Measurements from ENCODE around the gene CLN5.
"Not testable (repeated sequence)": the region's sequence is repeated elsewhere in the genome, so short reads cannot be mapped to it uniquely, and the experiment has no call there.

CLN5 gene

DNA sequence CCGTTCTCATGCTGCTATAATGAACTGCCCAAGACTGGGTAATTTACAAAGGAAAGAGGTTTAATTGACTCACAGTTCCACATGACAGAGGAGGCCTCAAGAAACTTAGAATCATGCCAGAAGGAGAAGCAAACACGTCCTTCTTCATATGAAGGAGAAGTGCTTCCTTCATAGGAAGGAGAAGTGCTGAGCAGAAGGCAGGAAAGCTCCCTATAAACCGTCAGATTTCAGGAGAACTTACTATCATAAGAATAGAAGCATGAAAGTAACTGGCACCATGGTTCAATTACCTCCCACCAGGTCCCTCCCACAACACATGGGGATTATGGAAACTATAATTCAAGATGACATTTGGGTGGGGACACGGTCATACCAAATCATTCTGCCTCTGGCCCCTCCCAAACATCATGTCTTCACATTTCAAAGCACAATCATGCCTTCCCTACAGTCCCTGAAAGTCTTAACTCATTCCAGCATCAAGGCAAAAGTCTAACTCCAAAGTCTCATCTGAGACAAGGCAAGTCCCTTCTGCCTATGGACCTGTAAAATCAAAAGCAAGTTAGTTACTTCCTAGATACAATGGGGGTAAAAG lies 32.9 kb upstream of the CLN5 start:
- H3K27me3 ChIP-seq: no peaks in the 10 kb centered on the region
- TF ChIP-seq CTCF (IDR thresholded peaks at IDR 0.05): no peak
- H3K36me3 ChIP-seq: no peaks in the 10 kb centered on the region
- H3K27ac ChIP-seq: no peak overlapping the region
- H3K4me3 ChIP-seq (ENCODE audit: low read depth in 1 of 2, low read length in 1 of 2): no peak overlapping the region
- H3K9me3 ChIP-seq: peaks cover 6% of the 10 kb centered on the region
- H3K4me1 ChIP-seq (ENCODE audit: control insufficient read depth in 1 of 2, insufficient read depth in 1 of 2, low read depth in 1 of 2, low read length in 1 of 2): no peaks in the 10 kb centered on the region

GRCh38 chr13:76959734-76960133 lies 32.1 kb upstream of the CLN5 start:
- H3K4me3 ChIP-seq (ENCODE audit: low read depth in 1 of 2, low read length in 1 of 2); H3K27ac ChIP-seq; H3K36me3 ChIP-seq; H3K4me1 ChIP-seq (ENCODE audit: control insufficient read depth in 1 of 2, insufficient read depth in 1 of 2, low read depth in 1 of 2, low read length in 1 of 2); H3K9me3 ChIP-seq; H3K27me3 ChIP-seq: not testable (repeated sequence)

- Histone ChIP-seq H3K4me1 (ENCODE audit: control insufficient read depth in 1 of 2, insufficient read depth in 1 of 2, low read depth in 1 of 2, low read length in 1 of 2) (no peaks in the 10 kb centered on the region), H3K27ac (no peak overlapping the region), H3K36me3 (no peaks in the 10 kb centered on the region), H3K27me3 (peaks cover 5% of the 10 kb centered on the region), H3K4me3 (ENCODE audit: low read depth in 1 of 2, low read length in 1 of 2) (no peak overlapping the region), H3K9me3 (no peaks in the 10 kb centered on the region)
- TF ChIP-seq CTCF (IDR thresholded peaks at IDR 0.05): no peak
These were observed 26.0 kb upstream of the CLN5 start for GRCh38 chr13:76965759-76966421.

- H3K4me3 ChIP-seq (ENCODE audit: low read depth in 1 of 2, low read length in 1 of 2): no peak overlapping the region
- peaks cover 17% of the 10 kb centered on the region for H3K27me3 ChIP-seq
- H3K9me3 ChIP-seq: no peaks in the 10 kb centered on the region
- H3K27ac ChIP-seq: no peak overlapping the region
- no peaks in the 10 kb centered on the region for H3K36me3 ChIP-seq
- H3K4me1 ChIP-seq (ENCODE audit: control insufficient read depth in 1 of 2, insufficient read depth in 1 of 2, low read depth in 1 of 2, low read length in 1 of 2): no peaks in the 10 kb centered on the region
- no peak for TF ChIP-seq CTCF (IDR thresholded peaks at IDR 0.05)
These were observed 24.9 kb upstream of the CLN5 start for GRCh38 chr13:76967031-76967430.

- Histone ChIP-seq H3K36me3 (no peaks in the 10 kb centered on the region), H3K9me3 (no peaks in the 10 kb centered on the region)
- TF ChIP-seq CTCF (IDR thresholded peaks at IDR 0.05): no peak
These were observed 23.8 kb upstream of the CLN5 start for GRCh38 chr13:76968041-76968440.

DNA sequence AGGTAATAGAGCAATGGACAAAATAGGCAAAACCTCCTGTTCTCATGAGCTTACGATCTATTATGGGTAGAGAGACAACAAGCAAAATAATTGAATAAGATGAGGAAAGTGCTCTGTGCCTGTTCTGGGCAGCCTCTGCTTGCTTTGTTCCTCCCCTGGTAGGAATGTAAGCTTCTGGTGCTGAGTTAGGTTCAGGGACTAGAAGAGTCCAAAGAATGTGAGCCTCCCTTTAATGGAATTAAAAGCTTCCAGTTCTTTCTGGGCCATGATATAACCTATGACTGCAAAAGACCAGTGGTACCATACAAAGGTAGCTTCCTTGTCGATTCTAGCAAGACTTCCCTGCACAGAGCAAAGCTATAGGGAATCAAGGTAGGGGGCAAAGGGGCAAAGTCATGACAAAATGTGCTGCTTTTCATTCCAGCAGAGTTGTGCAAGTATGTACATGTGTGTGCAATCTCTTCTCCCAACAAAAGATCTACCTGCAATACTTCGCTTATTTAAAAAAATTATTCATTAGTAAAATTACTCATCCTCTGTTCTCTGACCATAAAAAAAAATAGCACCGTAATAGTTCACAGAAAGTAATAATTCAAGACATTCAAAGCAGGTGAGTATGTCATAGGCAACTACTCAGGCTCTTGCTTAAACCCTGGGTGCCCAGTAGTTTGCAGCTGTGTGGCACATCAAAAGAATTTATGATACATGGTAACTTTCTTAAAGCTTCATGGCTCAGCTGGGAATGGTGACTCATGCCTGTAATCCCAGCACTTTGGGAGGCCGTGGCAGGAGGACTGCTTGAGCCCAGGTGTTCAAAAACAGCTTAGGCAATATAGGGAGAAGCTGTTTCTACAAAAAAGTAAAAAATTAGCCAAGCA lies 22.2 kb upstream of the CLN5 start:
- no peak overlapping the region for H3K4me3 ChIP-seq (ENCODE audit: low read depth in 1 of 2, low read length in 1 of 2)
- no peaks in the 10 kb centered on the region for H3K36me3 ChIP-seq
- no peak overlapping the region for H3K27ac ChIP-seq
- peaks cover 44% of the 10 kb centered on the region for H3K27me3 ChIP-seq
- no peak for TF ChIP-seq CTCF (IDR thresholded peaks at IDR 0.05)
- H3K9me3 ChIP-seq: no peaks in the 10 kb centered on the region
- H3K4me1 ChIP-seq (ENCODE audit: control insufficient read depth in 1 of 2, insufficient read depth in 1 of 2, low read depth in 1 of 2, low read length in 1 of 2): no peaks in the 10 kb centered on the region

More at GRCh38 chr13:76968041-76968440, 23.8 kb upstream of the CLN5 start:
- Histone ChIP-seq H3K4me1 (ENCODE audit: control insufficient read depth in 1 of 2, insufficient read depth in 1 of 2, low read depth in 1 of 2, low read length in 1 of 2) (no peaks in the 10 kb centered on the region), H3K27ac (no peak overlapping the region), H3K4me3 (ENCODE audit: low read depth in 1 of 2, low read length in 1 of 2) (no peak overlapping the region), H3K27me3 (peaks cover 27% of the 10 kb centered on the region)
